ENCODE measurements around the gene MYO9A.
"Not testable (repeated sequence)": the region's sequence is repeated elsewhere in the genome, so short reads cannot be mapped to it uniquely, and the experiment has no call there.

MYO9A gene

GRCh38 chr15:72086010-72086697 is 31.8 kb downstream of the MYO9A start:
- no peak for DNase-seq

- no peak for DNase-seq
Measured at GRCh38 chr15:72082176-72082575, 35.8 kb downstream of the MYO9A start.

GRCh38 chr15:72078887-72079286 is 39.1 kb downstream of the MYO9A start:
- no peak for DNase-seq

GRCh38 chr15:72077950-72078349 is 40.0 kb downstream of the MYO9A start:
- no peak for DNase-seq

GRCh38 chr15:72074335-72075060 is 43.5 kb downstream of the MYO9A start:
- DNase-seq, result no peak

- not testable (repeated sequence) for DNase-seq
Measured at GRCh38 chr15:72071448-72071825, 46.5 kb downstream of the MYO9A start.

GRCh38 chr15:72070817-72071447 is 47.0 kb downstream of the MYO9A start:
- DNase-seq, result no peak

GRCh38 chr15:72068856-72069255 is 49.1 kb downstream of the MYO9A start:
- DNase-seq, result no peak

- DNase-seq, result no peak
Measured at GRCh38 chr15:72065801-72066200, 52.1 kb downstream of the MYO9A start.

- DNase-seq, result no peak
Measured at GRCh38 chr15:72063186-72063585, 54.8 kb downstream of the MYO9A start.

GRCh38 chr15:72062319-72062718 is 55.6 kb downstream of the MYO9A start:
- no peak for DNase-seq

- DNase-seq, result no peak
Measured at GRCh38 chr15:72060687-72061250, 57.2 kb downstream of the MYO9A start.

GRCh38 chr15:72058585-72058984 is 59.4 kb downstream of the MYO9A start:
- no peak for DNase-seq

GRCh38 chr15:72057548-72058091 is 60.3 kb downstream of the MYO9A start:
- DNase-seq, result no peak

GRCh38 chr15:72056217-72056616 is 61.7 kb downstream of the MYO9A start:
- not testable (repeated sequence) for DNase-seq

- DNase-seq, result not testable (repeated sequence)
Measured at GRCh38 chr15:72053297-72053696, 64.7 kb downstream of the MYO9A start.

- DNase-seq, result no peak
Measured at GRCh38 chr15:72050700-72051099, 67.2 kb downstream of the MYO9A start.

- no peak for DNase-seq
Measured at GRCh38 chr15:72047020-72047419, 70.9 kb downstream of the MYO9A start.

- DNase-seq, result no peak
Measured at GRCh38 chr15:72044956-72045355, 73.0 kb downstream of the MYO9A start.

GRCh38 chr15:72042865-72043264 is 75.1 kb downstream of the MYO9A start:
- DNase-seq, result no peak

- no peak for DNase-seq
Measured at GRCh38 chr15:72042054-72042453, 75.9 kb downstream of the MYO9A start.

GRCh38 chr15:72037321-72037720 is 80.6 kb downstream of the MYO9A start:
- DNase-seq, result no peak

GRCh38 chr15:72034859-72035650 is 82.9 kb downstream of the MYO9A start:
- DNase-seq, result no peak
